LNCAP (cell line): ENCODE measurements around the gene PID1.

Source experiments
- CTCF ChIP-seq: fragments of 450-650 bp; IDR thresholded peaks from 2 replicates; pipeline ENCODE4 v1.5.1; 2017; ENCODE audit warnings: mild to moderate bottlenecking

PID1 gene

DNA sequence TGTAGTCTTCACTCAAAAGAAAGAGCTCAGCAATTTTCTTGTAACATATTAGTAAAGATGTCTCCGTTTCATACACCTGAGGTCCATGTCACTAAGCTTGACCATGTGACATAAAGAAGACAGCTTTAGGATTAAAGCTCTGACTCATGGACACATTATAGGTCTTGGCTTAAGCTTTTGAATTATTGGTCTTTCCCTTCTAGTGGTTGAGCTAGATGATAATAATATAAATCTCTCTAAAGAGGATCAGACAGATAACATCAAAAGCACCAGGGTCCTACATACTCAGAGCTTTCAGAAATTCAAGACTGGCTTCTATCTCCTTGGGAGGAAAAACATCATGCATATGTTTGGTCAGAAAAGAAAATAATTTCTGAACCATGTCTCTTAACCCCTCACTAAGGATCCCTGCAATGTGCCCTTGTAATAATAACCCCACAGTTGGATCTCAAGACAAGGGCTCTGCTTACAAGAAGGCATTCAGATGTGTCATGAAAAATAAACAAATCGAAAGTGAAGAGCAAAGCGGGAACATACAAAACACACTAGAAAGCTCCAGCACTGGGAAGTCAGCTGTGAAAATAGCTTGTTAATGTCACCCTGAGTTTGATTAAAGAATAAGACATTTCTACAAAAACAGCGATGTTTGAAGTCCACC is 174.5 kb downstream of the PID1 start:
- no peak for TF ChIP-seq CTCF

DNA sequence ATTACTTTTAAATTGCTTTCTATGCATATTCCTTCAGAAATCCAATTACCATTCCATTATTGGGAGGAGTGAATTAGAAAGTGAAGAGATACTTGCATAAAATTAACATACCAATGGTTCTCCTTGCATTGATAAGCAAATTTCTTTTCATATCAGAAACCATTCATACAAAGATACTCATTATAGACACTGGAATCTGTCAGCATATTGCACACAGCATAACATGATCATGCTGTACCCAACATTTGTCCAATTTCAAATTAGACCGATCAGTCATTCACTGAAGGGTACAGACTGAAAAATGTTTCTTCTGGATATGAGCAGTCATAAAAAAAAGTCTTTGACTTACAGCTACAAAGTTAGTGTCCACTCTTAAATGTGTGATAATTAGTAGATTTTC is 175.6 kb downstream of the PID1 start:
- TF ChIP-seq CTCF: no peak

DNA sequence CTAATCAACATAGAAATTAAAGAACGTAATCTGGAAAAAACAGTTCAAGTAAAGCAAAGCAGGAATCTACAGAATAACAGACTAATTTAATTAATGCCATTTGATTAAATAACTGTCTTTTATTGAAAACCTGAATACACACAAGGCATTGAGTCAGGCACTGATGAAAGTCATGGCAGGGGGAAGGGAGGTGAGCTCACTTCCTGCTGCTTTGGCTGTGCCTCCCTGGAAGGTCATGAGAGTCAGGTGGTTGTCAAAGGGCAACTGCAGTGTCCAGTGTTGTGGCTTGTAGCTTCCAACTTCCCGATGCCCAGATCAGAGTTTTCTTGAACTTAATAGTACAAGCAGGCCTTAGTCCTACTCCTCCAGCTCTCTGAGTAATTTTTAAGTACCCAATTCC is 180.9 kb downstream of the PID1 start:
- TF ChIP-seq CTCF: no peak

GRCh38 chr2:229089776-229090175 is 181.3 kb downstream of the PID1 start:
- TF ChIP-seq CTCF: no peak

- TF ChIP-seq CTCF: no peak
Measured at GRCh38 chr2:229088966-229089700, 182.0 kb downstream of the PID1 start.

GRCh38 chr2:229088517-229088913 is 182.6 kb downstream of the PID1 start:
- TF ChIP-seq CTCF: no peak

DNA sequence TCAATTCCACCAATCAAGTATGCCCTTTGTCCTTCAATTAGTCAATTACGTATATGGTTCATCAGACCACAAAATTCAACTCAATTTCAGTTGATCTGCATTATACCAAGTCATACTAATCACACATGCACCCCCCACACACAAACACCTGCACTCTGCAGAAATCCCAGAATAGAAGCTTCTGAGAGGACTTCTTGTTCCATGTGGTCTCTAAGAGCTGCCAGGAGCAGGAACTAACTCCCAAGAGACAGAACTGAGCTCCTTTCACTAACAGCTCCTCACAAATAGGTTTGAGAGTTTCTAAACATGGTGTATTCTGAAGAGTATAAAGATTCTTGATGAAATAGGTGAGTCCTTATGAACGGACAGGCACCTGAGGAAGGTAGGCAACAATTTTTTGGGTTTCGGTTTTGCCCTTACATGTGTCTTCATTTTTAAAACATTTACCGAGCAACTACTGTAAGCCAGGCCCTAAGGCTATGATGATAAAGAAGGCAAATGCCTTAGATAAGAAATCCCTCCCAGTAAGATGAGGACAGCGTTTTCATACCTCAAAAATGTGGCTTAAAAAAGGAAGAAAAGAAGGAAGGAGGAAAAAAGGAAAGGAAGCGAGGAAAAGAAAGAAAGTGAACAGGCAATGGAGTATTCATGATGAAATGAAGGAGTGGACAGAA is 183.1 kb downstream of the PID1 start:
- no peak for TF ChIP-seq CTCF
